GM12892 (cell line): ENCODE data around the gene TMCC1.

ENCODE experiments used
- POLR2A ChIP-seq: IDR thresholded peaks from 2 replicates; pipeline ENCODE4 v1.6.1; 2011; ENCODE audit warnings: low read depth, low read length, control low read depth
- TAF1 ChIP-seq: IDR thresholded peaks from 2 replicates; pipeline ENCODE4 v1.6.1; 2011; ENCODE audit warnings: low read depth, mild to moderate bottlenecking, control low read depth, low read length, borderline replicate concordance

DNA sequence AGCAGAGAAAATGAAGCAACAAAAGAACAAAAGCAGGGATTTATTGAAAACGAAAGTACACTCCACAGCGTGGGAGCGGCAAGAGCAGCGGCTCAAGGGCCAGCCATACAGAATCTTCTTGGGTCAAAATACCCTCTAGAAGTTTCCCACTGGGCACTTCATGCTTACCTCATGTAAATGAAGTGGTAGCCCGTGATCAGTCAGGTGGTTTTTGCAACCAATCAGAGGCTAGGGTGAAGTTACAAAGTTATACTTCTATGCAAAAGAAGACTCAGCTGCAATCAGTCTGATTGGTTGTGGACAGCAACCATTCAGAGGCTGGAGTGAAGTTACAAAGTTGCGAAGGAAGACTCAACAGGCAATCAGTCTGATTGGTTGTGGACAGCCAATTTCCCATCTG lies 43.2 kb upstream of the TMCC1 start:
- TF ChIP-seq TAF1 (no peak), POLR2A (no peak)
